NCI-H524 treated with DMSO at 0.1 percent for 48 hours (cell line): ENCODE results near the gene KDF1.

Experiments
- DNase-seq: peaks from one replicate; lab custom pipeline; 2025; lab: John Stamatoyannopoulos, UW

KDF1 gene

DNA sequence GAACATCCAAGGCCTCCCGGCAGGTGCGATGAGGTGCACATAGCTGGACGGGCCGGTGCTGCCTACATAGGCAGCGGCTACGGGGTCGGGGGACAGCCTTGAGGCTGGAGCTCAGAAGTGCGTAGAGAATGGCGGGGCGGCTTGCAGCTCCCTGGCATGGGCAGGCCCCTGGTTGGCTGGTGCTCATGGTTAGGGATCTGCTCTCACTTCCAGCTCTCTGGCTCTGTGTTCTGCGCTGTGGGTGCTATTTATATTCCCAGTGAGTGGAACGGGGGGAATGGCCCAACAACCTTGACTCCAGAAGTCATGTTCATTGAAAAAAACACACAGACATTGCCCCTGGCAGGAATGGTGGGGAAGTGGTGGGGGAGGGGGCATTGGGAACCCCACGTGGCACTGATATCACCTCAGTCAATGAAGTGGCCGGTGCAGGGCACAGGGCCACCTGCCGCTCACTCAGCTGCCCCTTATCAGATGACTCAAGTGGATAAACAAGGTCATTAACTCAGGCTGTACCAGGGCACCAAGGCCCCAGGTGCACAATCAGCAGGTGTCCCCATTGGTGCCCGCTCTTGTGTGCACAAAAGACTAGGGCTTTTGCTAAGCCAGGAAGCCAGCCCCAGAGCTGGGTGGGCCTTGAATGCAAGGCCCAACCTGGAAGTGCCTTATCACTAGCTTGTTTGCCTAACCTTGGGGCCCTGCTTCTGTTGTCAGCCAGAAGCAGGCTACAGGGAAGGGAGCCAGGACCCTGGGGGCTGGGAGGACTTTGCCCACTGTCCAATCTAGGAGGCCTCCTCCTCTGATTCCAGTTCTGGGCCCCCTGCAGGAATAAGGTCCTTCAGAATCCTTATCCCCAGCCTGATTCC is 46.3 kb downstream of the KDF1 start, which contains the start of gene NR0B2:
Gene NR0B2 (minus strand): TSS at position 222 of the 866 bp plus-strand sequence. CDS start 35 bp downstream, at position 187.
- DNase-seq, result peak; percentile 63

DNA sequence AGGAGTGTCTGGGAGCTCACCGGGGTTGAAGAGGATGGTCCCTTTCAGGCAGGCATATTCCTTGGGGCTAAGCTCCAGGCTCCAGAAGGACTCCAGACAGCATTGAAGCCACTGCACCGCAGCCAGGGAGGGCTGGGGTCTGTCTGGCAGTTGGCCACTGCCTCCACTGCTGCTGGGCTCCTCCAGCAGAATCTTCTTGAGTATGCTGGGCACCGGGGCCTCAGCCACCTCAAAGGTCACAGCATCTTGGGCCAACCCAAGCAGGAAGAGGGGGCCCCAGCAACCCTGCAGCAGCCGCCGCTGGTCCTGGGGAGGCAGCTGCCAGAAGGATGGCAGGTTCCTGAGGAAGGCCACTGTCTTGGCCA is 46.9 kb downstream of the KDF1 start:
- DNase-seq, result no peak

DNA sequence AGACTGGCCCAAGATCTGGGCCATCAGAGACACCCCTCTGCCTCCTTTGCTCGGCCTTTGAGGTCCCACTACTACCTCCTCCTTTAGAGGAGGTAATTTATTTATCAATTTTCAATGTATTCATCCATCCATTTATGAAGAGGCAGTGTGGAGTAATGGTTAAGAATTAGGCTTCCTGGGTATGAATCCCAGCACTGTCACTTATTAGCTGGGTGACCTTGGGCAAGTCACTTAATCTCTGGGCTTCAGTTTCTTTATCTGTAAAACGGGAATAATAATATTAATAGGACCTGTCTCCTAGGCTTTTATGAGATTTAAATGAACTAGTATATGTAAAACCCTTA is 48.1 kb downstream of the KDF1 start:
- no peak for DNase-seq

DNA sequence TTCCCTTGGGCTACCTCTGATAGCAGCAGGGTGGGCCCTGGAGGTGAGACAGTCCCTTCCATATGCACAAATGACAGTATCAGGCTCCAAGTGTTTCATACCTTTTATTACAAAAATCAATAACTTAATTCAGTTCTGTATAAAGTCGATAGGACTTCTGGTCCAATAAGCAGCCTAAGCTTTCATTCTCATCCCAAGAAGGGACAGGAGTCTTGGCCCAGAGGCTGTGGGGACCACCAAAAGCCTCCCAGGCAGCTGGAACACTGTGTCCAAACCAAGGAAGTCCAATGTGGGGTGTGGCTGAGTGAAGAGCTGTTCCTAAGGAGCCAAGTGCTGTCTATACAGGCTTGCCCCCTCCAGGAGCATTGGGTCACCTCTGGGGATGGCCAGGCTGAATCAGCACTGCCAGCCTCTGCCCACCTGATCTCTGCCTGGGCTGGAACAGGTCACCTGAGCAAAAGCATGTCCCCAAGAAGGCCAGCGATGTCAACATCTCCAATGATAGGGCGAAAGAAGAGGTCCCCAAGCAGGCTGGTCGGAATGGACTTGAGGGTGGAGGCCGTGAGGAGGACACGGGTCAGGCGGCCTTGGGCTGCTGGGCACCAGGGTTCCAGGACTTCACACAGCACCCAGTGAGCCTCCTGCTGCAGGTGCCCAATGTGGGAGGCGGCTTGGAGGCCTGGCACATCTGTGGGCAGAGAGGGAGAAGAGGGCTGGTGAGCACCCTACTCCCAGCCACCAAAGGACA is 48.7 kb downstream of the KDF1 start:
- DNase-seq, result no peak

DNA sequence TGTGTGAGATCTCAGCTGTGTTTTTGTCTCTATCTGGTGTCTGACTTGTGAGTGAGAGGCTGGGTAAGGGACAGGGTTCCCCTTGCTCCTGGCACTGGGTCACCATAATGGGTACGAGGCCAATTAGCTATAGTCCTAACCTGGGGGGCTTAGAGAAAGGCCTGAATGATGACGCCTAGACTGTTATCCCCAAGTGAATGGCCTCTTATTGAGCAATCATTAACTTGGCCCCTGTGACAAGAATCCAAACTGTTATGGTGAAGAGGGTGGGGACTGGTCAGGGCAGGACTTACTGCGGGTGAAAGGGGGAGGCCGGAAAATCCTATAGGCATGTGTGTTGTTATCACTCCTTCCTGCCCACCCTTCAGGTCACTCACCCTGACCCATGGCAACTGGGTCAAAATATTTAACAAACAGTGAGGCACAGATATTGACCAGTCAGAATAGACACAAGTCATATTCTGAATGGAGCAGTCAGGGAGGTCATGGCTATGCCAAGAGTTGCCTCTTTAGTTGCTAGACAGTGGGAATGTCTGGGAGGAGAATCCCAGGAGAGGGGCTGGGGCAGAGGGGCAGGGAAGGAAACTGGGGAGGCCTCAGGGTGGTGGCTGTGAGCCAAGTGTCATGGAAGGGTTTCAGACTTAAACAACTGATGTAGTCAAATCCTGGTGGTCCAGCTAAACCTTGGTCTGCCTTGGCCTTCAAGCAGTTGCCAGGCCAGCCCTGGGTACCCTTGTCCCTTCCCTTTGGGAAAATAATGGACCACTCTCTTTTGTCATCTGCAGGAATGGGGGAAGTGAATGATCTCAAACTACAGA is 49.7 kb downstream of the KDF1 start:
- no peak for DNase-seq

DNA sequence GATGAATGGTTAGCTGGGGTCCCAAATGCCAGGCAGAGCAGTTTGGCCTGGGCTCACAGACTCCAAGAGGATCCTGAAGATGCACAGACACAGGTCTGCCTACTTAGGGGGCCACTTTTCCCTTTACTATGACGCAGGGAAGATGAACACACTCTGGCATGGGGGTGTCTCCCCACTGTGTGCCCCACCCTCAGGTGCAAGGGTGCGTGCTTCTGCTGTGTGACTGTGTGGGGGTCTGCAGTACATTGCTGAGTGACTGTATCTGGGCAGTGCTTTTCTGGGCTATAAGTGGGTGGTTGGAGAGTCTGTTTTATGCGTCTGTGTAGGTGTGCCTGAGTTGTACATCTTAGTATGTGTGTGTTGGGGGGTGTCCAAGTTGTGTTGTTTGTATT is 50.3 kb downstream of the KDF1 start:
- DNase-seq, result no peak

DNA sequence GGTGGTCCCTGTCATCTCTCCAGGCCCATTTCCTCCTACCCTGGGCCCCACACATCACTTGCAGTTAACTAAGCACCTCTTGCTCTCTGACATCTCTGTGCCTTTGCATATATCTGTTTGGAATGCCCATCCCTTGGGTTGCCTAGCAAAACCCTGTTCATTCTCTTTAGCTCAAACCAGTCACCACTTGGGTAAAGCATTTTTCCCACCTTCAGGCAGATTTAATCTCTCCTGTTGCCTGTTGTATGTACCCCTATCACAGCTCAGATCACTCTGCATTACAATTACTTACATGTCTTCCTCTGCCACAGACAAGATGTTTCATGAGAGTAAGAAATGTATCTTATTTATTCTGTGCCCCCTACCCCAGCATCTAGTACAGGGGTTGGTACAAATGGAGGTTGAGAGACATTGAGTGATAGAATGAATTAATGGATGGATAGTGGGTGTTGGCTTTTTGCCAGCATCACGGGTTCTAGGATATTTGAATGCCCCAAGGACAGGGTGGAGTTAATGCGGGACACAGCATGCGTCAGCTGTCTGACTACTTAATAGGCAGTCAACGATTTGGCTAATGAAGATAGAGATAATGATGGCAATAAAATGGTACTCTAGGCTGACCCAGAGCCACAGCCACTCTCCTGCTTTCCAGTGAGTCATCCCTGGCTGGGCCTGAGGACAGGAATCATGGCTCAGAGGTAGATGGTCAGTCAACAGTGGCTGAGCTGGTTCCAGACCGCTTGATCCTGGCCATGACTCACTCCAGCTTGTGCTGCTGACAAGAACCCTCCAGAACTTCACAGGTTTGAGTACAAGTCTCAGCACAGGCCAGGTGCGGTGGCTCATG is 53.0 kb downstream of the KDF1 start:
- no peak for DNase-seq

DNA sequence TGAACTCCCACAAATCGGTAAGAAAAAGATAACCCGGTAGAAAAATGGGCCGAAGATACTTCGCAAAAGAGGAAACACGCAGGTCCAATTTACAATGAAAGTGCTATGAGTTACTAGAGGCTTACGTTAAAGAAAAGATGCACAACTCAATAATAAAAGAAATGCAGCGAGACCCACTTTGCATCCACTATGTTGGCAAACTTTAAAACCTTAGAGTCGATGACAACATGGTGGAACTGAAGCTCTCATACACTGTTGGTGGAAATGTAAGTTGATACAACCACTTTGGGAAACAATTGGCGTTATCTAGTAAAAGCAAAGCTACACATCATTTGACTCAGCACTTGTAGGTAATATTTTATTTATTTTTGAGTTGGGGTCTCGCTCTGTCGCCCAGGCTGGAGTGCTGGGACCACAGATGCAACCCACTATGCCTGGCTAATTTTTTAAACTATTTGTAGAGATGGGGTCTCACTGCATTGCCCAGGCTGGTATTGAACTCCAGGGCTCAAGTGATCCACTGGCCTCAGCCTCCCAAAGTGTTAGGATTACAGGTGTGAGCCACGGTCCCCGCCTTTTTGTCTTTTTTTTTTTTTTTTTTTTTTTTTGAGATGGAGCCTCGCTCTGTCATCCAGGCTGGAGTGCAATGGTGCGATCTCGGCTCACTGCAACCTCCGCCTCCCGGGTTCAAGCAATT is 59.3 kb downstream of the KDF1 start:
- no peak for DNase-seq

DNA sequence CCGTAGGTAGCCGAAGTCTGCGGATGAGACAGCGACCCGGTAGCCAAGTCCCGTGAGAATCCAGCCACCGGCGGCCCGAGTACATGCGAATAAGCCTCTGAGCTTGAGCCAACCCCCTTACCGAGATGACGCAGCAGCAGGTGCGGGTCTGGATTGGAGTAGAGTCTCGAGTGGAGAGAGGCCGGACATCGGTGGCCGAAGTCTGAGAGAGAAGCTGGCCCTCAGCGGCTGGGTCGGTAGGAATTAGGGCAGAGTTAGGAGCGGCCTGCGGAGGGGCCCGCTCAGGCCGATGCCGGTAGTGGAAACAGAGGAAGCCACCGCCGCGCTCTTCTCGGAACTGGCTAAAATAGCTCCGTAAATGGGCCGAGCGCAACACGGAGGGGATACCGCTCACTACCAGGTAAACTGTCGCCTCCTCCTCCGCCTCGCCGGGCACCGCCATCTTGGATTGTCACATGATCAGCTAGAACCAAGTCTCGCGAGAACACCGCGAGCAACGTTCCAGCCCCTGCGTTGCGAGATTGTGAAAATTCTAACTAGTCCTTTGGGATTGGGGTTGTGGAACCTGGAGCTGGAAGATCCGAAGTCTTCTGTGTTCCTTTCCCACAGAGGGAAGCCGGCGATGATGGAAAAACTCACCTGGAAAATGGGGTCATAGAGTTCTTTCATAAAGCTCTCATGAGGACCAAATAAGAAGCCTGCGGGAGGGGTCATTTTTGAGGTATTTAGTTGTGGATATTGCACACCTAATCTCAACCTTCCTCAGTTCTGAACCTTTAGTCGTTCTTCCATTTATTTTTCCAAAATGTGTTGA is 60.1 kb downstream of the KDF1 start, which contains the start of gene GPATCH3:
Gene GPATCH3 (minus strand): TSS at position 467 of the 814 bp plus-strand sequence. CDS start 25 bp downstream, at position 442.
- DNase-seq, result peak; percentile 20
